VCaP (cell line): ENCODE results near the gene COX6B1.
"Not testable (repeated sequence)": the region's sequence is repeated elsewhere in the genome, so short reads cannot be mapped to it uniquely, and the experiment has no call there.

ENCODE experiments used
- H3K27ac ChIP-seq: fragments of 450-650 bp; 2 replicates; pipeline ENCODE4 v1.5.1; 2017
- TF ChIP-seq, protein P1 (sequence below): fragments of 450-650 bp; conservative IDR thresholded peaks from 2 replicates; pipeline ENCODE4 v1.5.1; 2017; ENCODE audit warnings: mild to moderate bottlenecking, moderate library complexity

Gene COX6B1

GRCh38 chr19:35644206-35644986 is 3.7 kb upstream of the COX6B1 start:
- H3K27ac ChIP-seq: peak overlapping the region; percentile 92
- TF ChIP-seq, protein P1, sequence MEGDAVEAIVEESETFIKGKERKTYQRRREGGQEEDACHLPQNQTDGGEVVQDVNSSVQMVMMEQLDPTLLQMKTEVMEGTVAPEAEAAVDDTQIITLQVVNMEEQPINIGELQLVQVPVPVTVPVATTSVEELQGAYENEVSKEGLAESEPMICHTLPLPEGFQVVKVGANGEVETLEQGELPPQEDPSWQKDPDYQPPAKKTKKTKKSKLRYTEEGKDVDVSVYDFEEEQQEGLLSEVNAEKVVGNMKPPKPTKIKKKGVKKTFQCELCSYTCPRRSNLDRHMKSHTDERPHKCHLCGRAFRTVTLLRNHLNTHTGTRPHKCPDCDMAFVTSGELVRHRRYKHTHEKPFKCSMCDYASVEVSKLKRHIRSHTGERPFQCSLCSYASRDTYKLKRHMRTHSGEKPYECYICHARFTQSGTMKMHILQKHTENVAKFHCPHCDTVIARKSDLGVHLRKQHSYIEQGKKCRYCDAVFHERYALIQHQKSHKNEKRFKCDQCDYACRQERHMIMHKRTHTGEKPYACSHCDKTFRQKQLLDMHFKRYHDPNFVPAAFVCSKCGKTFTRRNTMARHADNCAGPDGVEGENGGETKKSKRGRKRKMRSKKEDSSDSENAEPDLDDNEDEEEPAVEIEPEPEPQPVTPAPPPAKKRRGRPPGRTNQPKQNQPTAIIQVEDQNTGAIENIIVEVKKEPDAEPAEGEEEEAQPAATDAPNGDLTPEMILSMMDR: no peak

DNA sequence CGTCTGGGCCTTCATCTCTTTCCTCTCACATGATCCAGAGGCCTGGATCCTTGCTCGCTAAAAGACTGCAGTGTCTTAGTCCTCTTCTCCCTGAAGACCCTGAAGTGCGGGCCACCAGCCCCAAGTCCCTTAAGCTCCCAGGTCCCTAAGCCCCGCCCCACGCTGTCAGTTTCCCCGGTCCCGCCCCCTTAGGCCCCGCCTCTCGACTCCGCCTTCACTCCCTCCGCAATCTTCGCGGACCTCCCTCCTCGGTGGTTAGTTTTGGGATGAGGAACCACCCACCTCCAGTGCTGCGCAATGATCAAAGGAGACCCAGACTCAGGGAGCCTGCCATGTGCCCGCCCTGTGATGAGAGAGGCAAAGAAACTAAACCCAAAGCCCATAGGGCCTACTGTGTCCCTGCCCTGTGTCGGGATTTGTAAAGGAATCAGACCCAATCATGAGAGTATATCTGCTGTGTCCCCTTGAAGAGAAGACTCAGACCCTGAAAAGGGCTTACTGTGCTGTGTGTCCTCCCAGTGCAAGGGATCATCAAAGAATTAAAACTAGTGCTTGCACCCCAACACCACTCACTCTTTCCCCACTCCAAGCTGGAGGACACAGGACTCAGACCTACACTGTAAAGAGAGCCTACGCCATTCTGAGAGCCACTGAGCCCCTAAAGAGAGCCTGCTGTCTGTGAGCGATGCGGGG is 3.0 kb upstream of the COX6B1 start:
- H3K27ac ChIP-seq: peak overlapping the region; percentile 92
- TF ChIP-seq, protein P1: no peak

- TF ChIP-seq, protein P1: no peak
- H3K27ac ChIP-seq: peak overlapping the region; percentile 92; the same call in 1 of the 2 replicates
These were observed 2.2 kb upstream of the COX6B1 start for GRCh38 chr19:35645680-35646511.

GRCh38 chr19:35650581-35650980 is 2.5 kb downstream of the COX6B1 start:
- H3K27ac ChIP-seq: no peak overlapping the region
- TF ChIP-seq, protein P1: no peak

DNA sequence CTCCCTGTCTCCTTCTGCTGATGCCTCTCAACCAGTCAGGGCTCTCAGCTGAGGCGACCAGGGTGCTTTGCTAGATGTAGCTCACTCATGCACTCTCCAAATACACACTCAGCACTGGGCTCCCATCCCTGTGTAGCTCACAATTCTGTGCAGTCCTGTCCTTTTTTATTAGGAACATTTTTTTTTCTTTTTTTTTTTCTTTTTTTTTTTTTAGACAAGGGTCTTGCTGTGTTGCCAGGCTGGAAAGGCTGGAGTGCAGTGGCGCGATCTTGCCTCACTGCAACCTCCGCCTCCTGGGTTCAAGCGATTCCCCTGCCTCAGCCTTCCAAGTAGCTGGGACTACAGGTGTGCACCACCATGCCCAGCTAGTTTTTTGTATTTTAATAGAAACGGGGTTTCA is 6.7 kb downstream of the COX6B1 start:
- not testable (repeated sequence) for H3K27ac ChIP-seq

GRCh38 chr19:35655600-35655999 is 7.5 kb downstream of the COX6B1 start:
- H3K27ac ChIP-seq: no peak overlapping the region
- TF ChIP-seq, protein P1: no peak

DNA sequence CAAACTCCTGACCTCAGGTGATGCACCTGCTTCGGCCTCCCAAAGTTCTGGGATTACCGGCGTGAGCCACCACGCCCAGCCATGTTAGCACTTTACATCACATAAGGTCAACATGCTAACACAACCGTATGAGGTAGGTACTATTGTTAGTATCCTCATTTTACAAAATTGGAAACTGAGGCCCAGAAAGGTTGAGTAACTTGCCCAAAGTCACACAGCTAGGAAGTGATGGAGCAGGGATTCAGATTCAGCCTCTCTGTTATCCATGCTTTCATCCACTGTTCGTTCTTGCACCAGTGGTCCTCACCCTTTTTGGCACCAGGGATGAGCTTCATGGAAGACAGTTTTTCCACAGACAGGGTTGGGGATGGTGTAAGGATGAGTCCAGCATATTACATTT is 8.6 kb downstream of the COX6B1 start:
- no peak overlapping the region for H3K27ac ChIP-seq
- TF ChIP-seq, protein P1: no peak
